Smooth muscle cell (in vitro differentiated cells): Measurements from ENCODE around the gene ZIC5. TPM values are rescaled to one million over a fixed set of nuclear protein-coding genes. Genes with fewer than 3 reads are reported as not detected.
"Not testable (repeated sequence)": the region's sequence is repeated elsewhere in the genome, so short reads cannot be mapped to it uniquely, and the experiment has no call there.

Experiments used
- DNase-seq: peaks from one replicate; lab custom pipeline; 2025; ENCODE audit not compliant: unreplicated experiment; lab: John Stamatoyannopoulos, UW
- H2AFZ ChIP-seq: fragments of 200-600 bp; sonication (generic); 2 replicates; pipeline ENCODE4 v1.6.0; 2016; ENCODE audit warnings: antibody characterized with exemption, low read depth, mild to moderate bottlenecking
- H3F3A ChIP-seq: fragments of 200-600 bp; sonication (generic); 2 replicates; pipeline ENCODE4 v1.6.0; 2017; ENCODE audit warnings: antibody characterized with exemption, low read depth
- H3K27ac ChIP-seq: fragments of 200-600 bp; sonication (generic); 2 replicates; pipeline ENCODE4 v1.5.1; 2016; ENCODE audit warnings: low read depth, mild to moderate bottlenecking
- H3K27me3 ChIP-seq: fragments of 200-600 bp; sonication (generic); 2 replicates; pipeline ENCODE4 v1.6.1; 2016; ENCODE audit warnings: low read depth, mild to moderate bottlenecking
- H3K36me3 ChIP-seq: fragments of 200-600 bp; sonication (generic); 2 replicates; pipeline ENCODE4 v1.5.1; 2016; ENCODE audit warnings: low read depth
- H3K4me1 ChIP-seq: fragments of 200-600 bp; sonication (generic); 2 replicates; pipeline ENCODE4 v1.5.1; 2016; ENCODE audit warnings: low read depth
- H3K4me2 ChIP-seq: fragments of 200-600 bp; sonication (generic); 2 replicates; pipeline ENCODE4 v1.6.0; 2016; ENCODE audit warnings: mild to moderate bottlenecking
- H3K4me3 ChIP-seq: fragments of 200-600 bp; sonication (generic); 2 replicates; pipeline ENCODE4 v1.5.1; 2016; ENCODE audit warnings: mild to moderate bottlenecking
- H3K79me2 ChIP-seq: fragments of 200-600 bp; sonication (generic); 2 replicates; pipeline ENCODE4 v1.6.0; 2016; ENCODE audit warnings: low read depth, mild to moderate bottlenecking
- H3K9ac ChIP-seq: fragments of 200-600 bp; sonication (generic); 2 replicates; pipeline ENCODE4 v1.6.0; 2016; ENCODE audit warnings: low read depth
- H3K9me3 ChIP-seq: fragments of 200-600 bp; sonication (generic); replicated peaks from 2 replicates; pipeline ENCODE4 v1.5.1; 2016; ENCODE audit warnings: low read depth
- H4K20me1 ChIP-seq: fragments of 200-600 bp; sonication (generic); 2 replicates; pipeline ENCODE4 v1.6.0; 2016; ENCODE audit warnings: low read depth
- CTCF ChIP-seq: fragments of 200-600 bp; sonication (generic); IDR thresholded peaks from 2 replicates; pipeline ENCODE4 v1.5.1; 2017; ENCODE audit warnings: borderline replicate concordance, mild to moderate bottlenecking, antibody characterized with exemption; ENCODE audit not compliant: insufficient read depth, poor library complexity, severe bottlenecking
- WGBS: methylation state at CpG from one replicate; pipeline ENCODE4 v1.1.7; 2016; ENCODE audit warnings: low lambda C conversion rate; 5-methylcytosine and 5-hydroxymethylcytosine counted together
- polyA plus RNA-seq: library from polyadenylated mRNA; unstranded; fragments of >200 nt; fragmentation: Nextera tagmentation; extraction: Ambion mirVana; gene quantifications from 2 replicates; pipeline ENCODE4 v1.2.1, GENCODE V29; 2016
- total RNA-seq: library from RNA; depleted of rRNA; stranded (reverse); fragments of >200 nt; gene quantifications from 2 replicates; pipeline ENCODE4 v1.2.3, GENCODE V29; 2014

ZIC5 gene
- total and polyA plus RNA-seq, 2 experiments from 2014 or later = not detected

- Histone ChIP-seq H3K4me3 (no peak overlapping the region), H3K4me2 (no peak overlapping the region), H3K4me1 (peaks cover 32% of the 10 kb centered on the region), H3F3A (no peaks in the 10 kb centered on the region), H3K27ac (no peak overlapping the region), H3K36me3 (no peaks in the 10 kb centered on the region), H3K27me3 (peaks cover 82% of the 10 kb centered on the region), H3K79me2 (no peaks in the 10 kb centered on the region), H3K9ac (no peak overlapping the region), H2AFZ (no peak overlapping the region), H3K9me3 (no peaks in the 10 kb centered on the region), H4K20me1 (no peaks in the 10 kb centered on the region)
- WGBS = 77% methylated on average over 14 of the region's 14 CpGs
- no peak for TF ChIP-seq CTCF
- DNase-seq = no peak
Measured at GRCh38 chr13:99953138-99953755, 18.3 kb downstream of the ZIC5 start.

- H3K9ac ChIP-seq, H3K4me3 ChIP-seq, H3K4me2 ChIP-seq, DNase-seq, H3F3A ChIP-seq, H2AFZ ChIP-seq, H3K79me2 ChIP-seq, H4K20me1 ChIP-seq, H3K9me3 ChIP-seq, H3K27ac ChIP-seq, H3K36me3 ChIP-seq: not testable (repeated sequence)
- peaks cover 23% of the 10 kb centered on the region for H3K4me1 ChIP-seq
- H3K27me3 ChIP-seq = peaks cover 67% of the 10 kb centered on the region
- WGBS = 92% methylated on average over 1 of the region's 1 CpG
Measured at GRCh38 chr13:99951666-99952065, 19.9 kb downstream of the ZIC5 start.

DNA sequence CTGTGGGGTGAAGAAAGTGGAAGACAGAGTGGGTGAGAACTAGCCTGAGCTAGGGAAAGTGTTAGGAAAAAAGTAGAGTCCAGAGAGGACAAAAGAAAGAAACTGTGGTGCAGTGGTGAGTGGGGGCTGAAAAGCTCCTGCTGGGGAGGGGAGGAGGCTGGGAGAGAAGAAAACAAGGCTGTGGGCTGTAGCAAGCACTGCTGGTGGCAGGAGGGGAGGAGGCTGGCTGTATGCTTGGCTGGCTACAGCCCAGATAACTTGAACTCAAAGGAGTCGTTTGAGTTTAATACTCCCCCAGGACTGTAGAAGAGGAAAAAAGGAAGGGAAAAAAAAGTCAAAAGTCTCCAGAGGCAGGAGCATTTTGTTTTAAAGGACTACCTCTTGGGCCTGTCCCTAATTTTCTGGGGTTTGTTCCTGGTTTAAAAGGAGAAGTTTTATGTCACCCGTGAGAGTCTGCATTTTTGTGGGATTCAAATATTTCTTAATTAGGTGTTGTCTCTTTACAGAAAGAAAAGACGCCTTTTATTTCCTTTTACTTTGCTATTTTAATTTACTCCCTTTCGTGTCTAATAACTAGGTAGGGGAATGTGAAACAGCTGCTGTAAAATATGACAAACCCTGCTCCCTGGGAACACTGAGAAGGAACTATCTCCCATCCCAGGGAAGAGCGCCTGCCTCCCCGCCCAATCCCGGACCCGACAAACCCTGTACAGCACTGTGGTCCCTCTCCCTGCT, 21.7 kb downstream of the ZIC5 start:
- H3K79me2 ChIP-seq = no peaks in the 10 kb centered on the region
- WGBS = 50% methylated on average over 8 of the region's 8 CpGs
- peaks cover 49% of the 10 kb centered on the region for H3K27me3 ChIP-seq
- no peak for TF ChIP-seq CTCF
- no peaks in the 10 kb centered on the region for H3F3A ChIP-seq
- H3K4me2 ChIP-seq = no peak overlapping the region
- DNase-seq = no peak
- no peak overlapping the region for H3K27ac ChIP-seq
- no peaks in the 10 kb centered on the region for H3K9me3 ChIP-seq
- no peak overlapping the region for H2AFZ ChIP-seq
- H4K20me1 ChIP-seq = no peaks in the 10 kb centered on the region
- H3K4me3 ChIP-seq = no peak overlapping the region
- peaks cover 7% of the 10 kb centered on the region for H3K4me1 ChIP-seq
- H3K36me3 ChIP-seq = no peaks in the 10 kb centered on the region
- H3K9ac ChIP-seq = no peak overlapping the region

- H3K27ac ChIP-seq = no peak overlapping the region
- TF ChIP-seq CTCF = no peak
Measured at GRCh38 chr13:99948907-99949678, 22.5 kb downstream of the ZIC5 start.

More at GRCh38 chr13:99948907-99949678, 22.5 kb downstream of the ZIC5 start:
- Histone ChIP-seq H3K9ac (no peak overlapping the region), H3K36me3 (no peaks in the 10 kb centered on the region), H3K4me3 (no peak overlapping the region), H3K4me2 (no peak overlapping the region), H4K20me1 (no peaks in the 10 kb centered on the region), H3K9me3 (no peaks in the 10 kb centered on the region), H3F3A (no peaks in the 10 kb centered on the region), H3K4me1 (peaks cover 7% of the 10 kb centered on the region), H3K79me2 (no peaks in the 10 kb centered on the region), H3K27me3 (peaks cover 49% of the 10 kb centered on the region), H2AFZ (no peak overlapping the region)
- no peak for DNase-seq
- WGBS = 87% methylated on average over 10 of the region's 10 CpGs
